Measurements from ENCODE around the gene ACSF2.

The ACSF2 gene

GRCh38 chr17:50439008-50439407 is 13.0 kb downstream of the ACSF2 start:
- Histone ChIP-seq H3K9ac (ENCODE audit: low read depth in 1 of 2, low read length in 2 of 2) (no peak overlapping the region), H3K27me3 (ENCODE audit: control insufficient read depth in 2 of 2, insufficient read depth in 2 of 2, low read length in 2 of 2) (no peaks in the 10 kb centered on the region), H3K36me3 (ENCODE audit: control insufficient read depth in 2 of 2, insufficient read depth in 2 of 2, low read length in 2 of 2) (peaks cover 0 to 3% of the 10 kb centered on the region in 2 donors), H3K27ac (ENCODE audit: low read depth in 2 of 2, low read length in 2 of 2) (no peak overlapping the region), H3K4me1 (ENCODE audit: control insufficient read depth in 2 of 2, insufficient read depth in 2 of 2, low read length in 2 of 2) (peaks cover 22 to 30% of the 10 kb centered on the region in 2 donors), H3K9me3 (ENCODE audit: control insufficient read depth in 2 of 2, low read length in 2 of 2) (no peaks in the 10 kb centered on the region), H3K4me3 (ENCODE audit: low read length in 2 of 2) (no peak overlapping the region)

GRCh38 chr17:50440172-50440837 is 14.3 kb downstream of the ACSF2 start:
- Histone ChIP-seq H3K27me3 (ENCODE audit: control insufficient read depth in 2 of 2, insufficient read depth in 2 of 2, low read length in 2 of 2) (no peaks in the 10 kb centered on the region), H3K36me3 (ENCODE audit: control insufficient read depth in 2 of 2, insufficient read depth in 2 of 2, low read length in 2 of 2) (peaks cover 0 to 3% of the 10 kb centered on the region in 2 donors), H3K9ac (ENCODE audit: low read depth in 1 of 2, low read length in 2 of 2) (peak overlapping the region; percentile 54 to 70), H3K27ac (ENCODE audit: low read depth in 2 of 2, low read length in 2 of 2) (peak overlapping the region; percentile 89 to 91), H3K4me1 (ENCODE audit: control insufficient read depth in 2 of 2, insufficient read depth in 2 of 2, low read length in 2 of 2) (peaks cover 22 to 30% of the 10 kb centered on the region in 2 donors), H3K9me3 (ENCODE audit: control insufficient read depth in 2 of 2, low read length in 2 of 2) (no peaks in the 10 kb centered on the region), H3K4me3 (ENCODE audit: low read length in 2 of 2) (peak overlapping the region in 1 of 2 donors; percentile 15)

- peak overlapping the region; percentile 89 to 91 for H3K27ac ChIP-seq (ENCODE audit: low read depth in 2 of 2, low read length in 2 of 2)
- peak overlapping the region in 1 of 2 donors; percentile 15 for H3K4me3 ChIP-seq (ENCODE audit: low read length in 2 of 2)
- peak overlapping the region; percentile 54 to 70 for H3K9ac ChIP-seq (ENCODE audit: low read depth in 1 of 2, low read length in 2 of 2)
These were observed 15.1 kb downstream of the ACSF2 start for GRCh38 chr17:50440838-50441829.

GRCh38 chr17:50443505-50443974 is 17.5 kb downstream of the ACSF2 start:
- H3K9ac ChIP-seq (ENCODE audit: low read depth in 1 of 2, low read length in 2 of 2) = peak overlapping the region in 1 of 2 donors; percentile 28
- no peaks in the 10 kb centered on the region for H3K27me3 ChIP-seq (ENCODE audit: control insufficient read depth in 2 of 2, insufficient read depth in 2 of 2, low read length in 2 of 2)
- H3K4me1 ChIP-seq (ENCODE audit: control insufficient read depth in 2 of 2, insufficient read depth in 2 of 2, low read length in 2 of 2) = peaks cover 37 to 52% of the 10 kb centered on the region in 2 donors
- H3K27ac ChIP-seq (ENCODE audit: low read depth in 2 of 2, low read length in 2 of 2) = peak overlapping the region in 1 of 2 donors; percentile 55
- no peaks in the 10 kb centered on the region for H3K9me3 ChIP-seq (ENCODE audit: control insufficient read depth in 2 of 2, low read length in 2 of 2)
- no peak overlapping the region for H3K4me3 ChIP-seq (ENCODE audit: low read length in 2 of 2)
- H3K36me3 ChIP-seq (ENCODE audit: control insufficient read depth in 2 of 2, insufficient read depth in 2 of 2, low read length in 2 of 2) = peaks cover 2 to 4% of the 10 kb centered on the region in 2 donors

More at GRCh38 chr17:50440838-50441829, 15.1 kb downstream of the ACSF2 start:
- Histone ChIP-seq H3K27me3 (ENCODE audit: control insufficient read depth in 2 of 2, insufficient read depth in 2 of 2, low read length in 2 of 2) (no peaks in the 10 kb centered on the region), H3K4me1 (ENCODE audit: control insufficient read depth in 2 of 2, insufficient read depth in 2 of 2, low read length in 2 of 2) (peaks cover 22 to 34% of the 10 kb centered on the region in 2 donors), H3K36me3 (ENCODE audit: control insufficient read depth in 2 of 2, insufficient read depth in 2 of 2, low read length in 2 of 2) (peaks cover 0 to 3% of the 10 kb centered on the region in 2 donors), H3K9me3 (ENCODE audit: control insufficient read depth in 2 of 2, low read length in 2 of 2) (no peaks in the 10 kb centered on the region)

- H3K36me3 ChIP-seq (ENCODE audit: control insufficient read depth in 2 of 2, insufficient read depth in 2 of 2, low read length in 2 of 2) = peaks cover 2 to 5% of the 10 kb centered on the region in 2 donors
- no peak overlapping the region for H3K9ac ChIP-seq (ENCODE audit: low read depth in 1 of 2, low read length in 2 of 2)
- peaks cover 32 to 46% of the 10 kb centered on the region in 2 donors for H3K4me1 ChIP-seq (ENCODE audit: control insufficient read depth in 2 of 2, insufficient read depth in 2 of 2, low read length in 2 of 2)
- no peak overlapping the region for H3K27ac ChIP-seq (ENCODE audit: low read depth in 2 of 2, low read length in 2 of 2)
- H3K27me3 ChIP-seq (ENCODE audit: control insufficient read depth in 2 of 2, insufficient read depth in 2 of 2, low read length in 2 of 2) = no peaks in the 10 kb centered on the region
- H3K9me3 ChIP-seq (ENCODE audit: control insufficient read depth in 2 of 2, low read length in 2 of 2) = no peaks in the 10 kb centered on the region
- no peak overlapping the region for H3K4me3 ChIP-seq (ENCODE audit: low read length in 2 of 2)
These were observed 19.1 kb downstream of the ACSF2 start for GRCh38 chr17:50444841-50445715.

GRCh38 chr17:50445730-50446325 is 19.8 kb downstream of the ACSF2 start:
- Histone ChIP-seq H3K4me3 (ENCODE audit: low read length in 2 of 2) (no peak overlapping the region), H3K27ac (ENCODE audit: low read depth in 2 of 2, low read length in 2 of 2) (no peak overlapping the region), H3K4me1 (ENCODE audit: control insufficient read depth in 2 of 2, insufficient read depth in 2 of 2, low read length in 2 of 2) (peaks cover 30 to 38% of the 10 kb centered on the region in 2 donors)

GRCh38 chr17:50447870-50448595 is 22.0 kb downstream of the ACSF2 start:
- H3K4me3 ChIP-seq (ENCODE audit: low read length in 2 of 2) = no peak overlapping the region
- H3K9me3 ChIP-seq (ENCODE audit: control insufficient read depth in 2 of 2, low read length in 2 of 2) = no peaks in the 10 kb centered on the region
- H3K27ac ChIP-seq (ENCODE audit: low read depth in 2 of 2, low read length in 2 of 2) = peak overlapping the region; percentile 70 to 80
- H3K4me1 ChIP-seq (ENCODE audit: control insufficient read depth in 2 of 2, insufficient read depth in 2 of 2, low read length in 2 of 2) = peaks cover 35 to 43% of the 10 kb centered on the region in 2 donors
- peaks cover 2 to 5% of the 10 kb centered on the region in 2 donors for H3K36me3 ChIP-seq (ENCODE audit: control insufficient read depth in 2 of 2, insufficient read depth in 2 of 2, low read length in 2 of 2)
- peak overlapping the region in 1 of 2 donors; percentile 30 for H3K9ac ChIP-seq (ENCODE audit: low read depth in 1 of 2, low read length in 2 of 2)
- H3K27me3 ChIP-seq (ENCODE audit: control insufficient read depth in 2 of 2, insufficient read depth in 2 of 2, low read length in 2 of 2) = no peaks in the 10 kb centered on the region

More at GRCh38 chr17:50445730-50446325, 19.8 kb downstream of the ACSF2 start:
- no peaks in the 10 kb centered on the region for H3K9me3 ChIP-seq (ENCODE audit: control insufficient read depth in 2 of 2, low read length in 2 of 2)
- no peaks in the 10 kb centered on the region for H3K27me3 ChIP-seq (ENCODE audit: control insufficient read depth in 2 of 2, insufficient read depth in 2 of 2, low read length in 2 of 2)
- H3K36me3 ChIP-seq (ENCODE audit: control insufficient read depth in 2 of 2, insufficient read depth in 2 of 2, low read length in 2 of 2) = peaks cover 2 to 5% of the 10 kb centered on the region in 2 donors
- no peak overlapping the region for H3K9ac ChIP-seq (ENCODE audit: low read depth in 1 of 2, low read length in 2 of 2)

GRCh38 chr17:50448643-50449042 is 22.6 kb downstream of the ACSF2 start:
- Histone ChIP-seq H3K27me3 (ENCODE audit: control insufficient read depth in 2 of 2, insufficient read depth in 2 of 2, low read length in 2 of 2) (no peaks in the 10 kb centered on the region), H3K9ac (ENCODE audit: low read depth in 1 of 2, low read length in 2 of 2) (peak overlapping the region in 1 of 2 donors; percentile 12), H3K27ac (ENCODE audit: low read depth in 2 of 2, low read length in 2 of 2) (peak overlapping the region; percentile 70 to 80), H3K4me1 (ENCODE audit: control insufficient read depth in 2 of 2, insufficient read depth in 2 of 2, low read length in 2 of 2) (peaks cover 34 to 43% of the 10 kb centered on the region in 2 donors), H3K4me3 (ENCODE audit: low read length in 2 of 2) (no peak overlapping the region), H3K9me3 (ENCODE audit: control insufficient read depth in 2 of 2, low read length in 2 of 2) (no peaks in the 10 kb centered on the region), H3K36me3 (ENCODE audit: control insufficient read depth in 2 of 2, insufficient read depth in 2 of 2, low read length in 2 of 2) (peaks cover 2 to 5% of the 10 kb centered on the region in 2 donors)

All from mucosa of rectum (tissue), 2 donors.